Inflammatory macrophage (primary cell): ENCODE data around the gene RIN3.
"Not testable (repeated sequence)": the region's sequence is repeated elsewhere in the genome, so short reads cannot be mapped to it uniquely, and the experiment has no call there.

ENCODE experiments used
- DNase-seq, 2 donors: peaks; one replicate each; pipeline ENCODE4 v3.0.0-alpha.2; 2020 to 2022

RIN3 gene

GRCh38 chr14:92675976-92676375, 162.4 kb downstream of the RIN3 start:
- peak; percentile 68 to 79 for DNase-seq

- peak in 1 of 2 donors; percentile 51 for DNase-seq
Observed at GRCh38 chr14:92676403-92677086, 163.0 kb downstream of the RIN3 start.

GRCh38 chr14:92677087-92677668, 163.6 kb downstream of the RIN3 start:
- peak; percentile 93 to 95 for DNase-seq

GRCh38 chr14:92677955-92678354, 164.4 kb downstream of the RIN3 start:
- DNase-seq = no peak

- DNase-seq = no peak
Observed at GRCh38 chr14:92678766-92679165, 165.2 kb downstream of the RIN3 start.

GRCh38 chr14:92679246-92679645, 165.7 kb downstream of the RIN3 start:
- DNase-seq = no peak

GRCh38 chr14:92680330-92680729, 166.7 kb downstream of the RIN3 start:
- not testable (repeated sequence) for DNase-seq

GRCh38 chr14:92680781-92681650, 167.4 kb downstream of the RIN3 start:
- DNase-seq = peak; percentile 78 to 83

- DNase-seq = no peak
Observed at GRCh38 chr14:92683041-92683440, 169.5 kb downstream of the RIN3 start.

GRCh38 chr14:92684801-92685560, 171.4 kb downstream of the RIN3 start:
- no peak for DNase-seq

GRCh38 chr14:92685784-92686355, 172.3 kb downstream of the RIN3 start:
- no peak for DNase-seq

GRCh38 chr14:92686411-92686899, 172.9 kb downstream of the RIN3 start:
- no peak for DNase-seq

- DNase-seq = peak in 1 of 2 donors; percentile 40
Observed at GRCh38 chr14:92686900-92687427, 173.4 kb downstream of the RIN3 start.

- DNase-seq = no peak
Observed at GRCh38 chr14:92687681-92688433, 174.3 kb downstream of the RIN3 start.

GRCh38 chr14:92688434-92689375, 175.1 kb downstream of the RIN3 start:
- no peak for DNase-seq

- DNase-seq = no peak
Observed at GRCh38 chr14:92690171-92691011, 176.8 kb downstream of the RIN3 start.

- DNase-seq = peak; percentile 47 to 56
Observed at GRCh38 chr14:92692822-92693226, 179.2 kb downstream of the RIN3 start.

- no peak for DNase-seq
Observed at GRCh38 chr14:92693998-92694795, 180.6 kb downstream of the RIN3 start.
